ENCODE results near the gene CCDC112. TPM values are rescaled to one million over a fixed set of nuclear protein-coding genes. Genes with fewer than 3 reads are reported as not detected.

CCDC112 gene
- total RNA-seq, result 10 to 100 TPM in 2 of 4 donors, 1 to 10 TPM in 2; 6.8 to 13.2 (median 10.5) TPM

GRCh38 chr5:115296124-115297022, at the start of gene CCDC112:
Gene CCDC112, minus strand, starts transcription at chr5:115296654. Its CDS starts 111 bp downstream, at chr5:115296543.
- TF ChIP-seq POLR2A (IDR thresholded peaks at IDR 0.05) (peak; percentile 77 to 78), CTCF (IDR thresholded peaks at IDR 0.05) (peak in 1 of 6 experiments; percentile 28)
- Histone ChIP-seq H3K36me3 (no peaks in the 10 kb centered on the region), H3K4me3 (peak within 1 kb of the TSS; percentile 77 to 83 (median 80)), H3K27ac (peak within 1 kb of the TSS; percentile 64 to 81 (median 76)), H3K4me1 (peaks cover 0 to 7% (median 0%) of the 10 kb centered on the region in 4 donors), H3K9me3 (no peaks in the 10 kb centered on the region), H3K27me3 (no peaks in the 10 kb centered on the region)
- peak; percentile 87 to 94 (median 93) for DNase-seq

GRCh38 chr5:115345344-115345743, 48.9 kb upstream of the CCDC112 start:
- H3K9me3 ChIP-seq, result no peaks in the 10 kb centered on the region
- no peaks in the 10 kb centered on the region for H3K36me3 ChIP-seq
- TF ChIP-seq CTCF (IDR thresholded peaks at IDR 0.05) (no peak), POLR2A (IDR thresholded peaks at IDR 0.05) (no peak)
- H3K4me1 ChIP-seq, result no peaks in the 10 kb centered on the region
- H3K27ac ChIP-seq, result no peak overlapping the region
- H3K27me3 ChIP-seq, result no peaks in the 10 kb centered on the region
- no peak for DNase-seq
- no peak overlapping the region for H3K4me3 ChIP-seq

GRCh38 chr5:115343855-115344254, 47.4 kb upstream of the CCDC112 start:
- Histone ChIP-seq H3K27ac (no peak overlapping the region), H3K36me3 (no peaks in the 10 kb centered on the region), H3K27me3 (no peaks in the 10 kb centered on the region), H3K4me3 (no peak overlapping the region), H3K9me3 (no peaks in the 10 kb centered on the region), H3K4me1 (no peaks in the 10 kb centered on the region)
- no peak for TF ChIP-seq CTCF (IDR thresholded peaks at IDR 0.05)
- TF ChIP-seq POLR2A (IDR thresholded peaks at IDR 0.05), result no peak
- DNase-seq, result no peak

GRCh38 chr5:115342590-115343377, 46.3 kb upstream of the CCDC112 start:
- no peak for DNase-seq
- Histone ChIP-seq H3K27ac (no peak overlapping the region), H3K4me1 (no peaks in the 10 kb centered on the region)

More at GRCh38 chr5:115342590-115343377, 46.3 kb upstream of the CCDC112 start:
- Histone ChIP-seq H3K27me3 (no peaks in the 10 kb centered on the region), H3K4me3 (no peak overlapping the region), H3K36me3 (no peaks in the 10 kb centered on the region), H3K9me3 (no peaks in the 10 kb centered on the region)
- TF ChIP-seq POLR2A (IDR thresholded peaks at IDR 0.05), result no peak
- no peak for TF ChIP-seq CTCF (IDR thresholded peaks at IDR 0.05)
